Measurements from ENCODE around the gene THOC1.
"Not testable (repeated sequence)": the region's sequence is repeated elsewhere in the genome, so short reads cannot be mapped to it uniquely, and the experiment has no call there.

Gene THOC1, protein sequence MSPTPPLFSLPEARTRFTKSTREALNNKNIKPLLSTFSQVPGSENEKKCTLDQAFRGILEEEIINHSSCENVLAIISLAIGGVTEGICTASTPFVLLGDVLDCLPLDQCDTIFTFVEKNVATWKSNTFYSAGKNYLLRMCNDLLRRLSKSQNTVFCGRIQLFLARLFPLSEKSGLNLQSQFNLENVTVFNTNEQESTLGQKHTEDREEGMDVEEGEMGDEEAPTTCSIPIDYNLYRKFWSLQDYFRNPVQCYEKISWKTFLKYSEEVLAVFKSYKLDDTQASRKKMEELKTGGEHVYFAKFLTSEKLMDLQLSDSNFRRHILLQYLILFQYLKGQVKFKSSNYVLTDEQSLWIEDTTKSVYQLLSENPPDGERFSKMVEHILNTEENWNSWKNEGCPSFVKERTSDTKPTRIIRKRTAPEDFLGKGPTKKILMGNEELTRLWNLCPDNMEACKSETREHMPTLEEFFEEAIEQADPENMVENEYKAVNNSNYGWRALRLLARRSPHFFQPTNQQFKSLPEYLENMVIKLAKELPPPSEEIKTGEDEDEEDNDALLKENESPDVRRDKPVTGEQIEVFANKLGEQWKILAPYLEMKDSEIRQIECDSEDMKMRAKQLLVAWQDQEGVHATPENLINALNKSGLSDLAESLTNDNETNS

DNA sequence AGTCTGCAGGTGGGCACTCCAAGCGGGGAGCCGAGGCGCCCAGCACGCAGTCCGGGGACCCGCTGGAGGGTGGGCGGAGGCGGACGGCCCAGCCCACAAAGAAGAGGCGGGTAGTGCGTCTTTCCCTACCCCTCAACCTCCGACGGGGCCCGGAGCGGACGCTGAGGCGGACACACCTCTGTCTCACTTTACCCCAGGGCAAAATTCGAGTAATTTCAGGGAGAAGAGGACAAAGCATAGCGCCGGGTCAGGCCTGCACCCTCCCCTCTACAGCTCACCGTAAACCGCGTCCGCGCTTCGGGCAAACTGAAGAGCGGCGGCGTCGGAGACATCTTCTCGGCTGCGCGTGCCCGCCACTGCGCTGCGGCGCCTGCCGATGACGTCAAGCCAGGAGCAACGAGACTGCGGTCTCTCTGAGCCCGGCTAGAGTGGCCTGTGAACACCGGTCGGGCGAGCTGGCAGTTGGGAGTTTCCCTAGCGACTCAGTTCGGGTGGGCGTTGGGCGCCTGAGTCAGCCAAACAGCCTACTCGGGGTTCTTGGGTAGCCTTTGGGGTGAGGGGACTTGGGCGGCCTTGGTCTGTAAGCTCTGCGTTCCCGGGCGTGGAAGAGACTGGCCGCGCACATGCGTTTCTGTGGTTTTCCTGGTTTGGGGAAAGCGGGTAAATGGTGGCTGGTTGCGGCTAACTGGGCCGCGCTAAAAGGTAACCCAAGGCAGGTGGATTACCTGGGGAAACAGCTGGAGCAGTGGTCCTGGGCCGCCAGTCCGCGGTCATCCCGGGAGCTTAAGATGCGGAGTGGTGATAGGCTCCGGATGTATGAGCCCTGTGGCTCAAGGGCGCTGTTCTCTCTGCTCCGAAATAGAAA, at the start of gene THOC1:
Gene THOC1 (minus strand): TSS at position 360 of the 865 bp plus-strand sequence. CDS start 28 bp downstream, at position 332.
- DNase-seq (ENCODE audit: low spot score), result peak; percentile 95

- no peak for DNase-seq (ENCODE audit: low spot score)
Measured at GRCh38 chr18:317618-318017, 49.8 kb upstream of the THOC1 start.

- no peak for DNase-seq (ENCODE audit: low spot score)
Measured at GRCh38 chr18:316393-316792, 48.5 kb upstream of the THOC1 start.

GRCh38 chr18:313931-314330, 46.1 kb upstream of the THOC1 start:
- no peak for DNase-seq (ENCODE audit: low spot score)

DNA sequence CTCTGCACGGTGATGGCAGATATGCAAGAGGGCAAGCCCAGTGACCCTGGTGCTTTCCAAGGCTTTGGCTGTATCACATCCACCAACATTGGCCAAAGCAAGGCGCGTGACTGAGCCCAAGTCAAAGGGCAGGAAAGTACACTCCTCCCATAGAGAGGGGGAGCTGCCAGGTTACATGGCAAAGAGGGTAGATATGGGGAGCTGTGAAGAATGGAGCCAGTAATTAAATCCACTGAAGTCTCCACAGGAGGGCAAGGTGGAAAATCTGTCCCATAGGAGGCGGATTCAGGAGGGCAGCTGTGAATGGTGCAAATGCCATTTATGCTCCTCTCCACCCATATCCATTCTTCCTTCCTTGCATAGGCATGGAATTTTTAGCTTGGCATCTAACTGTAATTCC, 44.6 kb upstream of the THOC1 start:
- no peak for DNase-seq (ENCODE audit: low spot score)

- DNase-seq (ENCODE audit: low spot score), result no peak
Measured at GRCh38 chr18:310042-310441, 42.2 kb upstream of the THOC1 start.

DNA sequence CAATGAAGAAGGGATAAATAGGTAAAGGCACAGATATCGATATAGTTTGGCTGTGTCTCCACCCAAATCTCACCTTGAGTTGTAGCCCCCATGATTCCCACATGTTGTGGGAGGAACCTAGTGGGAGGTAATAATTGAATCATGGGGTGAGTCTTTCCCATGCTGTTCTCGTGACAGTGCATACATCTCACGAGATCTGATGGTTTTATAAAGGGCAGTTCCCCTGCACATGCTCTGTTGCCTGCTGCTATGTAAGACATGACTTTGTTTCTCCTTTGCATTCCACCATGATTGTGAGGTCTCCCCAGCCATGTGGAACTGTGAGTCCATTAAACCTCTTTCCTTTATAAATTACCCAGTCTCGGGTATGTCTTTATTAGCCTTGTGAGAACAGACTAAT, 40.2 kb upstream of the THOC1 start:
- not testable (repeated sequence) for DNase-seq (ENCODE audit: low spot score)

GRCh38 chr18:306608-307255, 38.9 kb upstream of the THOC1 start:
- DNase-seq (ENCODE audit: low spot score), result no peak

DNA sequence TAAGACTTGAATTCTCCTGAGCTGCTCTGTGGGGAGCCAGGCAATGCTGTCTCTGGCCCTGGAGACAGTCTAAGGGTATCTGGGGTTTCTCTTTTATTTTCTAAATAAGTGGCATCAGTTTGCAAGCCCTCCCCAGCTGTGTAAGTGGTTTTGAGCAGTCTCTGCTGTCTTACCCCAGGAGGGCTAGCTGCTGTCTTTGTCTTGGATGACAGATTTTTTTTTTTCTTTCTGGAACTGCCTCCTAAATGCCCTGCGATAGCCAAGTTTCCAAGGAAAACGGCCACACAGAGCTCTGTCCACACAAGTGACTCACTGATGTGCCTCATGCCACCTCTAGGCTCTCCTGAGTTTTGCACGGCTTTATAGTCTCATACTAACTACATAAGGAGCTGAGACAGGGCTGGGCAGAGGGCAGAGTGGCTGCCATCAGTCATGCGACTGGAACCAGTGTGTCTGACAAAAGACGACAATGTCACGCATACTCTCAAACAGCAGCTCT, 37.2 kb upstream of the THOC1 start:
- no peak for DNase-seq (ENCODE audit: low spot score)

- no peak for DNase-seq (ENCODE audit: low spot score)
Measured at GRCh38 chr18:303607-304006, 35.8 kb upstream of the THOC1 start.

- no peak for DNase-seq (ENCODE audit: low spot score)
Measured at GRCh38 chr18:303011-303410, 35.2 kb upstream of the THOC1 start.

DNA sequence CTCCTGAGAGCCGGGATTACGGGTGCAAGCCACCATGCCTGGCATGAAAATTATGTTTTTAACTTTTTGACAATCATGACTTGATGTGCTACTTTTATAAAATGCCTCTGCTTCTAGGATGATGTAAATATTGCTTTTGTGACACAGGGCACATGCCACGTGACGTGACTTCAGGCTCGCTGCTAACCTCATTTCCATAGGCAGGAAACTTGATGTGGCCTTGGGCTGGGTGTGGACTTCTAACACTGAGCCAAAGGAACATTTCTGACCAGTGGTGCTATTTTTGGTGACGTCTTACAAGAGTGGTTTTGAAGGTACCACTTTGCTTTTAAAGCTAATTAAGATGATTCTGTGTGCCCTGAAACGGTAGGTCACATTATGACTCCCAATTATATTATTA, 34.2 kb upstream of the THOC1 start:
- DNase-seq (ENCODE audit: low spot score), result no peak

DNA sequence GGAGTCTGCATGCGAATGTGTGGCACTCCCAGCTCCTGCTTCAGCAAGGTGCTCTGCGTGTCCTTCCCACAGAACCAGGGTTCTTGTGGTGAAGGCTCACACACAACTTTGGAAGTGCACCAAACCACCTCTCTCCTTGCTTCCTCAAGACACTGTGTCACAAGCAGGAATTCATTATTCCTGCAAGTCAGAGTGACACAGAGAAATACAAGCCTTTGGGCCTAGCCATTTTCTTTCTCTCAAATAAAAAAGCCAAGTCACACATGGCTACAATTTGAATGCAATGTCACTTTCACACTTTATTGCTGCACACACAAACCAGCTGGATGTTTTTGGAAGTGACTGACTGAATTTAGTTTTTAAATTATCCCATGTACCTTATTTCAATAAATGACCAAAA, 30.1 kb upstream of the THOC1 start:
- DNase-seq (ENCODE audit: low spot score), result no peak

DNA sequence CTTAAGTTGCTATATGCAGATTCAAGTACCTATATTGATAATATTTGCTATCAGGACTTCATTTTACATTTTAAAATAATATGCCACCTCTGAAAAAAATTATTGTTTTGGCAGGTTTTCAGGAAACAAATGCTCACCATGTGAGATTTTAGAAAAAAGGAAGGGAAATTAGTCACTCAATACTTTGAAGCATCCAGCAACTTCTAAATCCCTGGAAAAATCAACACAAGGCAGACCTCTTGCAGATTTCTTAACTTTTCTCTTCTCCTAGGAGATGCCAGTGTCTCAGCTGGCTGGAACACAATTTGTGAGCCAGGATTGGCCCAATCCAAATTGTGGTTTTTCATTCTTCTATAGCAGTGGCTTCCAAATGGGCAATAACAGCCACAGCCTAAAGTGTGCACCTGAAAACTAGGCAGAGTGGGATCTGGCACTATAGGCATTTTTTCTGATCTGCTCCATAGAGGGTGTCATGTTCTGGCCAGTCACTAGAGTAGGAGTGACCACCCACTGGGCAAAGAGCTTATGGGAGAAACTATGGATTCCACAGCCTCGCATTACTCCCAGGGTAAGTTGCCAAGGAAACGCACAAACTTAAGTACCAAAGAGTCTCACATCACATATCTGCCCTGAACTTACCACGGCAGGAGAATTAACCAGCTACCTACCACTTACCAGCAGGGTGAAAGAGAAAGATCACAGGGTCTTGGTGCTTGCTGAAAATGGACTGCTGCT, 28.1 kb upstream of the THOC1 start:
- DNase-seq (ENCODE audit: low spot score), result no peak

DNA sequence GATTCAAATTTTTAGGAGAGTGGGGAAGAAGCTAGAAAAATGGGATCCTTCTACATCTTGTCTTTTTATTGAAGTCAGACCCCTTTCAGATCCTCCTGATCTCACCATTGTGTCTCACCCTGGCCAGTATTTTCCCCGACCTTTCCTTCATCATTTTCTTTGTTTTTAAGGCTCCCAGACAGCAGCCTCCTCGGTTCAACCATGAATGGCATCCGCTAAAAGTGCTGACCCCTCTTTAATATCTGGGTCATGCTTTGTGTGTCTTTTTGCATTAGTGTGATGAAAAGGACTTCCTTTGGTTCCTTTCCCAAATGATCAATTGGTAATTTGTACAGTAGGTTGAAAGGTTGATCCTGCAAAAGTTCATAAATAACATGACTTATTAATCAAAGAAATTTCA, 26.7 kb upstream of the THOC1 start:
- no peak for DNase-seq (ENCODE audit: low spot score)

DNA sequence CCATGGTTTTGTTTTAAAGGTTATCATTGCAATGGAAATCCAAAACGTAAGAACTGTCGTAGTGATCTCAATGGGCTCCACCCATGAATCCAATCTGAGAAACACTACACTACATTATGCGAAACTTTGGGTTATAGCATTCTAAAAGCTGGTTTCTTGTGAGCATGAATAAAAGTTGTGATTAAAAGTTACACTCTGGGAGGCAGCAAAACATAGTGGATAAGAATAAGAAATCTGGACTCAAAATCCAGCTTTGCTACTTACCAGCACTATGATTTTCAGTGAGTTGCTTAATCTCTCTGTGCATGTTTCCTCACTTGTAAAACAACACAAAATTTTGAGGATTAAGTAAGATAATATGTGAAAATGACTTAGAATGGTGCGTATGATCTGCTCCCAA, 25.7 kb upstream of the THOC1 start:
- no peak for DNase-seq (ENCODE audit: low spot score)

GRCh38 chr18:292271-292670, 24.4 kb upstream of the THOC1 start:
- DNase-seq (ENCODE audit: low spot score), result no peak

DNA sequence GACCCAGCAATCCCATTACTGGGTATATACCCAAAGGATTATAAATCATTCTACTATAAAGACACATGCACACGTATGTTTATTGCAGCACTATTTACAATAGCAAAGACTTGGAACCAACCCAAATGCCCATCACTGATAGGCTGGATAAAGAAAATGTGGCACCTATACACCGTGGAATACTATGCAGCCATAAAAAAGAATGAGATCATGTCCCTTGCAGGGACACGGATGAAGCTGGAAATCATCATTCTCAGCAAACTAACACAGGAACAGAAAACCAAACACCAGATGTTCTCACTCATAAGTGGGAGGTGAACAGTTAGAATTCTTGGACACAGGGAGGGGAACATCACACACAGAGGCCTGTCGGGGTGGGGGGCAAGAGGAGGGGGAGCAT, 22.1 kb upstream of the THOC1 start:
- not testable (repeated sequence) for DNase-seq (ENCODE audit: low spot score)

DNA sequence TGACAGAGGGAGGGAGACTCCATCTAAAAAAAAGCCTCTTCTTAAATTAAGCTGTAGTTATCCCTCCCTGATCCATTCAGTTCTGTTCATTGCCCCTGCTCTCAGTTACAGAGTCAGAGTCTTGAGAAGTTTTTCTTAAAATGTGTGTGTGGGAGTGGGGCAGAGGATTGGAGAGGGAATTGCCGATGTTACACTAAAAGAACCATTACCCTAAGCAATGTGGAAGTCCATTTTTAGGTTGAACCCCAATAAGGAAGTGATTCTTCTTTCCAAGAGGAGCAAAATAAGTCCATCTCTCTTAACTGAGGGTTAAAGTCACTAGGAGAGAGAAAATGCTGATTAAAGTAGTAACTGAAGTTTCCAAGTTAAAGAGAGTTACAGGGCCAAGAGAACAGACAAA, 21.2 kb upstream of the THOC1 start:
- DNase-seq (ENCODE audit: low spot score), result no peak

GRCh38 chr18:286515-287310, 18.9 kb upstream of the THOC1 start:
- DNase-seq (ENCODE audit: low spot score), result no peak

Measured in activated CD4-positive, alpha-beta T cell treated with anti-CD3 and anti-CD28 coated beads, Interleukin-2, Interleukin-4, amounts not matched to agents 100 ng/mL and 50 ng/mL, durations not matched to agents 16 hours and 8 hours (primary cell).